DMS114 treated with DMSO at 0.1 percent for 48 hours (cell line): ENCODE data around the gene ELL.
A peak's percentile ranks its signal among the peaks of the same experiment; 100 is the strongest.

ENCODE experiments used
- DNase-seq: peaks from one replicate; lab custom pipeline; 2025; ENCODE audit not compliant: unreplicated experiment; lab: John Stamatoyannopoulos, UW

ELL gene

GRCh38 chr19:18473003-18473705 is 48.7 kb downstream of the ELL start:
- no peak for DNase-seq

DNA sequence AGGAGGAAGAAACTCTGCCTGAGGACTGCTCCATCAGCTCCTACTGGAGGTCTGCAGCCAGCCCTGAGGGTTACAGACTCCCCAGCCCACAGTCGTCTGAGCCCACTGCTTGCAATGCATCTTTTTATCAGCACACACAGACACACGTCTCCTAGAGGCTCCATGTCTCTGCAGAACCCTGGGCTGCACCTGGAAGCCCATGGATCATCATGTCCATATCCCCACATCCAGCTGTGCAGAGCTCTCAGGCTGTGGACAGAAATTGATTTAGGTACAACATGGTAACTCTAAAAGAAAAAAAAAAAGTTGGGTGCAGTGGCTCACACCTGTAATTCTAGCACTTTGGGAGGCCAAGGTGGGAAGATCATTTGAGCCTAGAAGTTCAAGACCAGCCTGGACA is 51.1 kb downstream of the ELL start:
- DNase-seq: no peak

DNA sequence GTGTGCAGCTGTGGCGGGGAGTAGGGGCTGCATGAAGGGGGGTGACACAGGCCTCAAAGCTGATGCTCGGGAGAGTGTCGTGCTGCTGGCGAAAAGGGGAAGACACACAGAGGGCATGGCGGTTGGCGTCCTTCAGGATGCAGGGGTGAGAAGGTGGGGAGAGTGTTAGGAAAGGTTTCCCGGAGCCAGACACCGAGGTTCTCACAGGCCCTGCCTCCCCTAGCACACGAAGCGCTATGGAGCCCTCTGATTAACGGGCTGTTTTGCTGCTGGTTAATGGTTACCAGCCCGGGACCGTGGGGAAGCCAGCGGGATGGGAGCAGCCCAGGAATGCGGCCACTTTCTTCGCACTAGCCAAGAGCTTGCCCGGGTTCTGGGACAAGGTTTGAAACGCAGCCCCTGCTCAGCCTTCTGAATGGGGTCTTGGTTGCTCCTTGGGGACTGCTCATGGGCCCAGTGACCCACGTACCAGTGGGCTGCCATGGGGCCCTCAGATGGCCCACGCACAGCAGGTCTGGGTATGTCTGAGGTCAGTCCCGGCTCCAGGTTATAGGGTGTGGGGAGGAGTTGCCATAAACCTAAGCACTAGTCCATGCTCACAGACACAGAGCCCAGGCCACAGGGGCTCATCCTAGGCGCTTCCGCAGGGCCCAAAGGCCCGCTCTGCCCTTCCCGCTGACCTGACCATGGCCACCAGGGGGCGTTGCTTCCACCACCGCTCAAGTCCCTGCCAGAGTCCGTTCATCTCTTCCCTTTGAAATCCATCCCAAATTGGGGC is 52.6 kb downstream of the ELL start:
- peak; percentile 30 for DNase-seq

GRCh38 chr19:18468517-18468916 is 53.4 kb downstream of the ELL start:
- no peak for DNase-seq

DNA sequence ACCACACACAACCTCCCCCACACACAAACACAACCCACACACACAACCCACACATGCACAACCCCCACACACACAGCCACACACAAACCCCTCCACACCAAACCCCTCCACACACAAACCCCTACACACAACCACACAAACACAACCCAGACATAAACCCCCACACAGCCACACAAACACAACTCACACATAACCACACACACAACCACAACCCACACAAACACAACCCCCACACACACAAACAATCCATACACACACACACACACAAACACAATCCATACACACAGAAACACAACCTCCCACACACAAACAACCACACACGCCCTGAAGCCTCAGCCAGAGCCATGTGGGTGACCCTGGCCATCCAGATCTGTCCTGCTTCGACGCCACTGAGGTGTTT is 53.9 kb downstream of the ELL start:
- DNase-seq: no peak

- no peak for DNase-seq
Observed at GRCh38 chr19:18466354-18466753, 55.5 kb downstream of the ELL start.

- no peak for DNase-seq
Observed at GRCh38 chr19:18465964-18466339, 55.9 kb downstream of the ELL start.

GRCh38 chr19:18465214-18465963 is 56.5 kb downstream of the ELL start:
- DNase-seq: no peak

- no peak for DNase-seq
Observed at GRCh38 chr19:18464646-18465045, 57.2 kb downstream of the ELL start.

- no peak for DNase-seq
Observed at GRCh38 chr19:18461471-18461870, 60.4 kb downstream of the ELL start.

GRCh38 chr19:18460900-18461299 is 61.0 kb downstream of the ELL start:
- no peak for DNase-seq

DNA sequence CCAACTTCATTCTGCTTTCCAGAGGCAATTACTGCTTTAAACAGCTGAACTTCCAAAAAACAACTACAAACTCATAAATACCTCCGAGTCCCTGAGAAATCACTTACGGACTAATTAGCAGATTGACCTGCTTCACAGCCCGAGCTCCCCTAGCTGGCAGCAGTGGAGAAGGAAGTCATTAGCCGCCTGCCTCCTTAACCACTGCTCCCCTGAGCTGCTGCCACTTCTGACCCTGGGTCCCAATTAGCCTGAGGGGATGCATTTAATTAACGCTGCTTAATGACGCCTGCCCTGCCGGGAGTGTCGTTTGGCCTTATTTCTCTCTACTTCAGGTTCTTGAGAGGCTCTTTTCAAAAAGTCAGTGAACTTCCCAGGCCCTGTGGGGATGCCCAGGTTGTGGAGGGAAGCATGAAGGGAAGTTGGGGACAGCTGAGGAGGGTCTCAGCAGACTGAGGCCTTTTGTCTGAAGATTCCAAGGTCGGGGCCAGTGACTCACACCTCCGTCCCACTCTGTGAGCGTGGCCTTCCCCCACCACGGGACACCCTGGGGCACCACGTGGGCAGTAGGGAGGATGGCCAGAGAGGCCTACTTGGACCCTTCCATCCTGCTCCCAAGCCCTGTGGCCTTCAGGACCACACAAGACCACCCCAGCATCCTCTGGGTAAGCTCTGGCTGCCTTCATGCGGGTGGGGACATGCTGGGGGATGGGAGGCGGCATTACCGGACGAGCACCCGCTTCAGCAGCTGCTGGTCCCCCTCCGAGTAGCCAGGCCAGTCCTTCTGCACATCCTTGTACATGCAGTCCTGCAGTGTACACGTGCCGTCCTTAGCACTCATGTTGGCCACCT is 64.2 kb downstream of the ELL start:
- DNase-seq: no peak

DNA sequence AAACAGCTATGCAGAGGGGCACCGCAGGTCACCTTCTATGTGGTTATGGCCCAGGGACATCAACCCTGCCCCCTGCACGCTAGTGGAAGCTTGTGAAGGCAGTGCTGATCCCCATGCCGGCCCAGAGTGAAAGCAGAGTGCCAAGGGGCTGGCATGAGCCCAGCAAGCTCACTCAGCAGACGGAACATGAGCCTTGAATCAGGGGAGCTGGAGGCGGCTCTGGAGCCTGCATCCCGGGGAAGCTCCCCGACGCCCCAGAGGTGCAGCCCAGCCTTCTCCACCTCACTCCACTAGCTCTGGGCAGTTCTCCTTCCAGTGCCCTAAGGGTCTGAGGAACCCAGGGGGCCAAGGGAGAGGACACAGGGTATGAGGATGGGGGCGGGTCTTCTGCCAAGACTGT is 64.9 kb downstream of the ELL start:
- DNase-seq: no peak

GRCh38 chr19:18456279-18456678 is 65.6 kb downstream of the ELL start:
- no peak for DNase-seq

DNA sequence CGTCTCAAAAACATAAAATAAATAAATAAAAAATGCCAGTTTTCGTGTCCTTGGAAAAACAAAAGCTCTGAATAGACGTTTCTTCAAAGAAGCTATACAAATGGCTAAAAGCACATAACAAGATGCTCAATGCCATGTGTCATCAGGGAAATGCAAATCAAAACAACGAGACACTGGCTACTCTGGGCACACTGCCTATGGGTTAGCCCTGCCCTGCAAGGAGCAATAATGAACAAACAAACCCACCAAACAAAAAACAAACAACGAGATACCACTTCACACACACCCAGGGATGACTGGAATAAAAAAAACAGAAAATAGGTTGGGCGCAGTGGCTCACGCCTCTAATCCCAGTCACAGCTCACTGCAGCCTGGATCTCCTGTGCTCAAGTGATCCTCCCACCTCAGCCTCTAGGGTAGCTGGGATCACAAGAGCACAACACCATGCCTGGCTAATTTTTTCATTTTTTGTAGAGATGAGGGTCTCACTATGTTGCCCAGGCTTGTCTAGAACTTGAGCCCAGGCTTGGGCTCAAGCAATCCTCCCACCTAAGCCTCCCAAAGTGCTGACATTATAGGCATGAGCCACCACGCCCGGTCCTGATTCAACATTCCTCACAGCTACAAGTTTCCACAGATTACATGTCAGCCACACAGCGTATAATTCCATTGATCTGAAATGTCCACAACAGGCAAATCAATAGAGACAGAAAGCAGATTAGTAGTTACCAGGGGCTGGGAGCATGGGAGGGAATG is 68.4 kb downstream of the ELL start:
- no peak for DNase-seq

GRCh38 chr19:18452386-18452785 is 69.5 kb downstream of the ELL start:
- DNase-seq: no peak

DNA sequence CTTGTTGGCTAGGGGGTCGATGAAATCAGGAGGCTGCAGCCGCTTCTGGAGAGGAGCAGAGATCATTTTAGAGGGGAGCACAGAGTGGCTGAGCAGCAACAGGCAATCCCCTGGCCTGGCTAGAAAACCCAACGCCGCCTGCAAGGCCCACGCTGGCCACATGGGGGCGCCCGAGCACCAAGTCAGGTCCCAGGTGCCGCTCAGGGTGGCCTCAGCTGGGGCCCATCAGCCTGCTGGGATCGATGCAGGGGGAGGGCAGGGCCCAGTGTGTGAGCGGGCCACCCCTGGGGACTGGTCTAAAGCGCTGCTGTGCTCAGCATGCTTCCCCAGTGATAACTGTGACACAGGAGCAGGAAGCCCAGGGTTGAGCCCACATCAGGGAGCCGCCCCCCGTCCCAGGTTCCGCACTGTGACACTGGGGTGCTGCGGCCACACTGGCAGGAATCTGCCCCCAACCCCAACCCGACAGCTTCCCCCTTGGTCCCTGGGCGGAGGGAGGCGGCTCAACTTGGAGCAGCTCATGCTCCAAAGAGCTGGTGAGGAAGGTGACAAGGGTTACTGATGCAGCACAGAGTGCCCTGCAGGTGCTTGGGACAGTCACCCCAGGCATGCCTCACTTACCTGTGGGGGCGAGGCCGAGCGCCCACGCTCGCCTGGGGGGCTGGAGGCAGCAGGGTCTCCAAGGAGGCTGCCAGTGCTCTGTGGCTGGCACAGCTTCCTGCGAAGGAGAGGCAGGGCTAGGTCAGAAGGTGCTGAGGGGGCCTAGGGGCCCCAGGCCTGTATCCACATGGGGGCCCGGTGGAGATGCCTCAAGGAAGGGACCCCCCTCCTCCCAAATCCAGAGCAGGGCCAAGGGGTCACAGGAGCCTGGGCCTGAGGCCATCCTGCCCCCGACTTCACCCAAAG is 70.7 kb downstream of the ELL start:
- DNase-seq: no peak

GRCh38 chr19:18450021-18450930 is 71.6 kb downstream of the ELL start:
- no peak for DNase-seq
